OCI-LY1 (cell line): Measurements from ENCODE around the gene MAPRE3.

ENCODE experiments used
- EZH2 ChIP-seq: fragments of 200-600 bp; sonication (generic), shearing (Covaris generic); IDR thresholded peaks from 2 replicates; pipeline ENCODE4 v1.8.0; 2017; ENCODE audit warnings: borderline replicate concordance, mixed run types, mild to moderate bottlenecking, antibody characterized with exemption, low read length, moderate library complexity, mixed read lengths
- TF ChIP-seq, protein P1 (sequence below): fragments of 200-600 bp; sonication (generic), shearing (Covaris generic); IDR thresholded peaks from 2 replicates; pipeline ENCODE4 v1.5.1; 2017; ENCODE audit warnings: mild to moderate bottlenecking, antibody characterized with exemption, low read length, moderate library complexity, mixed read lengths

DNA sequence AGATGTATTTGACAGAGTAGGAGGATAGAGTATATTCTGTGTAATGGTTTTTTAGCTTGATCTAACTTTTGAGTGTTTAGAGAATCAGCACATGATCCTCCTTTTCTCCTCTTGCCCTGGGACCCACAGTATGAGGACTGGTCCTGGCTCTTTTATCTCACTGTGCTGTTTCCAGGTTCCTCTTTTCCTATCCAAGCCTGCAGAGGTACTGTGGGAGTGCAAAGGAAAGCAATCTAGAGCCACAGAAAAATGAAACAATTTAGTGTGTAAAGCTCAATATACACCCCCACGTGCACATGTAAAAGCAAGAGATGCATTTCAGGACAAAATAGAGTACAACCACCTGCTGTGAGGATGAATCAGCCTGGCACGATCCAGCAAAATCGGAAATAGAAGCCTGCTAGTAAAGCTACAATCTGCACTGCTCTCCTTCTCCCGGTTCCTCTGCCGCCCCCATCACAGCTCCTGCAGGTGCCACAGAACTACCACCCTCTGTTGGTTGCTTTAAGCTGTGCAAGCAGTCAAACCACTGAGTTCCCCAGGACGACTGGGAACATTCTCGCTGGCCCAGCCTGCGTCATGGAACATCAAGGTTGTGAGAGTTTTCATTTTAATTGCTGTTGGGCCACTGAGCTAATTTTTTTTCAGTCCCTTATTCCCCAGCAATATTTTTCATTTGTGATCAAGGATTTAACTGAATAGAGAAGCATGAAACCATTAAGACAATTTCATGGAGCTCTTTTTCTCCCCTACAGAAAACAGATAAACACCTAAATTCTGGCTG, 47.8 kb upstream of the MAPRE3 start:
- TF ChIP-seq, protein P1, sequence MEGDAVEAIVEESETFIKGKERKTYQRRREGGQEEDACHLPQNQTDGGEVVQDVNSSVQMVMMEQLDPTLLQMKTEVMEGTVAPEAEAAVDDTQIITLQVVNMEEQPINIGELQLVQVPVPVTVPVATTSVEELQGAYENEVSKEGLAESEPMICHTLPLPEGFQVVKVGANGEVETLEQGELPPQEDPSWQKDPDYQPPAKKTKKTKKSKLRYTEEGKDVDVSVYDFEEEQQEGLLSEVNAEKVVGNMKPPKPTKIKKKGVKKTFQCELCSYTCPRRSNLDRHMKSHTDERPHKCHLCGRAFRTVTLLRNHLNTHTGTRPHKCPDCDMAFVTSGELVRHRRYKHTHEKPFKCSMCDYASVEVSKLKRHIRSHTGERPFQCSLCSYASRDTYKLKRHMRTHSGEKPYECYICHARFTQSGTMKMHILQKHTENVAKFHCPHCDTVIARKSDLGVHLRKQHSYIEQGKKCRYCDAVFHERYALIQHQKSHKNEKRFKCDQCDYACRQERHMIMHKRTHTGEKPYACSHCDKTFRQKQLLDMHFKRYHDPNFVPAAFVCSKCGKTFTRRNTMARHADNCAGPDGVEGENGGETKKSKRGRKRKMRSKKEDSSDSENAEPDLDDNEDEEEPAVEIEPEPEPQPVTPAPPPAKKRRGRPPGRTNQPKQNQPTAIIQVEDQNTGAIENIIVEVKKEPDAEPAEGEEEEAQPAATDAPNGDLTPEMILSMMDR, result peak; percentile 65
- TF ChIP-seq EZH2, result no peak
